A549 (cell line): ENCODE data around the gene EPPIN. TPM values are rescaled to one million over a fixed set of nuclear protein-coding genes. Genes with fewer than 3 reads are reported as not detected.
A peak's percentile ranks its signal among the peaks of the same experiment; 100 is the strongest.

Source experiments
- ATAC-seq, 2 experiments: fragments of 200-7000 bp in 1 of 2; fragments of >200 bp in 1 of 2; cut with Nextera tagmentation in 1 of 2; cut with Tn5 transposase in 1 of 2; 3 replicates each; pipeline versions ENCODE4 v1.8.0 to v1.9.1; 2018 to 2020; ENCODE audit warnings: mild to moderate bottlenecking in 1 of 2, moderate library complexity in 1 of 2
- CTCF ChIA-PET: fragments of 300-600 bp; sonication (Branson Sonifier 250); formaldehyde crosslinking; extraction: SDS; loops from one replicate; lab custom pipeline; 2021; ENCODE audit warnings: antibody characterized with exemption, inconsistent platforms; lab: Yijun Ruan, JAX
- POLR2A ChIA-PET: fragments of 350-600 bp; formaldehyde crosslinking; extraction: SDS; loops from one replicate; lab custom pipeline; 2021; ENCODE audit warnings: antibody characterized with exemption, inconsistent platforms; lab: Yijun Ruan, JAX
- DNase-seq, 2 experiments: peaks; one replicate each; pipeline versions ENCODE4 v3.0.0 to v3.0.0-alpha.2; 2011 to 2016; ENCODE audit warnings: low read depth in 1 of 2, low spot score in 1 of 2
- FAIRE-seq: peaks from 2 replicates; lab custom pipeline; 2011; peaks lifted over from hg19 to GRCh38; lab: Jason Lieb, UNC
- H3K27ac ChIP-seq, 2 experiments: fragments of >200 bp; sonication (Bioruptor Twin); formaldehyde crosslinking; 3 replicates each; pipeline ENCODE4 v1.5.1; 2016 to 2017
- H3K4me1 ChIP-seq: fragments of >200 bp; sonication (Bioruptor Twin); formaldehyde crosslinking; 3 replicates; pipeline ENCODE4 v1.6.1; 2016
- H3K4me2 ChIP-seq: fragments of >200 bp; sonication (Bioruptor Twin); formaldehyde crosslinking; 3 replicates; pipeline ENCODE4 v1.6.1; 2016
- H3K4me3 ChIP-seq: fragments of >200 bp; sonication (Bioruptor Twin); formaldehyde crosslinking; 3 replicates; pipeline ENCODE4 v1.5.1; 2016
- H3K9me3 ChIP-seq: fragments of >200 bp; sonication (Bioruptor Twin); formaldehyde crosslinking; 3 replicates; pipeline ENCODE4 v1.6.1; 2016
- CBX2 ChIP-seq: fragments of 200-600 bp; sonication (generic); IDR thresholded peaks from 2 replicates; pipeline ENCODE4 v1.6.1; 2016; ENCODE audit warnings: low read depth, mild to moderate bottlenecking, borderline replicate concordance
- CTCF ChIP-seq: fragments of >200 bp; sonication (Bioruptor Twin); formaldehyde crosslinking; IDR thresholded peaks from 3 replicates; pipeline ENCODE4 v1.5.1; 2016
- EHF ChIP-seq: fragments of 250-450 bp; sonication (Bioruptor Pico); IDR thresholded peaks from 2 replicates; pipeline ENCODE4 v1.5.0; 2020; ENCODE audit warnings: mild to moderate bottlenecking
- ELK1 ChIP-seq: fragments of 150-350 bp; IDR thresholded peaks from 2 replicates; pipeline ENCODE4 v1.6.1; 2014; ENCODE audit warnings: low read depth, mild to moderate bottlenecking, low read length
- ESRRA ChIP-seq: fragments of 150-350 bp; IDR thresholded peaks from 2 replicates; pipeline ENCODE4 v1.6.1; 2014; ENCODE audit warnings: mild to moderate bottlenecking, low read length, borderline replicate concordance
- FOXS1 ChIP-seq: fragments of 250-450 bp; sonication (Bioruptor Pico); IDR thresholded peaks from 2 replicates; pipeline ENCODE4 v1.5.0; 2020; ENCODE audit warnings: mild to moderate bottlenecking, moderate library complexity
- HES2 ChIP-seq: fragments of >200 bp; sonication (Bioruptor Twin); formaldehyde crosslinking; IDR thresholded peaks from 2 replicates; pipeline ENCODE4 v1.6.1; 2016
- HEYL ChIP-seq: fragments of 250-450 bp; sonication (Bioruptor Pico); IDR thresholded peaks from 2 replicates; pipeline ENCODE4 v1.8.0; 2021; ENCODE audit warnings: mild to moderate bottlenecking, moderate library complexity
- HMGXB4 ChIP-seq: fragments of 250-450 bp; sonication (Bioruptor Pico); IDR thresholded peaks from 2 replicates; pipeline ENCODE4 v1.5.0; 2021; ENCODE audit warnings: mild to moderate bottlenecking, moderate library complexity, borderline replicate concordance
- HOXB5 ChIP-seq: fragments of 250-450 bp; sonication (Bioruptor Pico); IDR thresholded peaks from 2 replicates; pipeline ENCODE4 v1.5.0; 2020; ENCODE audit warnings: mild to moderate bottlenecking, moderate library complexity
- JUN ChIP-seq, 2 experiments: fragments of >200 bp; sonication (Bioruptor Twin); formaldehyde crosslinking; IDR thresholded peaks; 2 replicates in 1 of 2; 3 replicates in 1 of 2; pipeline ENCODE4 v1.6.1; 2016 to 2017
- JUNB ChIP-seq: fragments of >200 bp; sonication (Bioruptor Twin); formaldehyde crosslinking; IDR thresholded peaks from 2 replicates; pipeline ENCODE4 v1.6.1; 2016
- KDM5A ChIP-seq: fragments of 200-600 bp; sonication (generic); IDR thresholded peaks from 2 replicates; pipeline ENCODE4 v1.6.1; 2016; ENCODE audit warnings: antibody characterized with exemption, mild to moderate bottlenecking
- MAX ChIP-seq: IDR thresholded peaks from 2 replicates; pipeline ENCODE4 v1.6.1; 2012
- NFE2L2 ChIP-seq: fragments of 150-350 bp; conservative IDR thresholded peaks from 2 replicates; pipeline ENCODE4 v1.6.1; 2014; ENCODE audit warnings: low read length
- NR3C1 ChIP-seq: fragments of >200 bp; sonication (Bioruptor Twin); formaldehyde crosslinking; IDR thresholded peaks from 3 replicates; pipeline ENCODE4 v1.6.1; 2017
- PBX3 ChIP-seq: IDR thresholded peaks from 2 replicates; pipeline ENCODE4 v1.6.1; 2012
- PHF8 ChIP-seq: fragments of 200-600 bp; sonication (generic); IDR thresholded peaks from 2 replicates; pipeline ENCODE4 v1.6.1; 2016; ENCODE audit warnings: low read depth, mild to moderate bottlenecking, antibody characterized with exemption, moderate library complexity, borderline replicate concordance
- RAD21 ChIP-seq, 2 experiments: fragments of >200 bp in 1 of 2; sonication (Bioruptor Twin) in 1 of 2; formaldehyde crosslinking in 1 of 2; IDR thresholded peaks in 1 of 2; conservative IDR thresholded peaks in 1 of 2; 2 replicates in 1 of 2; 3 replicates in 1 of 2; pipeline ENCODE4 v1.6.1; 2012 to 2018; ENCODE audit warnings: inconsistent platforms in 1 of 2
- RCOR1 ChIP-seq: fragments of 150-350 bp; IDR thresholded peaks from 2 replicates; pipeline ENCODE4 v1.6.1; 2014; ENCODE audit warnings: antibody characterized with exemption, low read length, low read depth
- RNF2 ChIP-seq: fragments of 200-600 bp; sonication (generic); IDR thresholded peaks from 2 replicates; pipeline ENCODE4 v1.6.1; 2016; ENCODE audit warnings: low read depth, mild to moderate bottlenecking, antibody characterized with exemption, moderate library complexity, borderline replicate concordance
- SMC3 ChIP-seq: fragments of >200 bp; sonication (Bioruptor Twin); formaldehyde crosslinking; IDR thresholded peaks from 3 replicates; pipeline ENCODE4 v1.6.1; 2018; ENCODE audit warnings: inconsistent platforms
- SREBF2 ChIP-seq: fragments of 450-650 bp; IDR thresholded peaks from 2 replicates; pipeline ENCODE4 v1.6.1; 2014; ENCODE audit warnings: mild to moderate bottlenecking, moderate library complexity
- WGBS: methylation state at CpG from one replicate; pipeline ENCODE4 v1.1.6; 2017; ENCODE audit errors: missing lambda C conversion rate; 5-methylcytosine and 5-hydroxymethylcytosine counted together
- polyA plus RNA-seq, 4 experiments: library from polyadenylated mRNA; depleted of rRNA in 3 of 4; stranded (reverse); fragments of >200 nt; fragmentation: RNase III in 1 of 4; extraction: RNeasy Plus Mini Kit Qiagen cat#74134 plus additional on column Dnase treatment in 1 of 4; gene quantifications; 2 replicates in 3 of 4; 3 replicates in 1 of 4; pipeline ENCODE4 v1.2.3, GENCODE V29; 2011 to 2017

EPPIN gene
- polyA plus RNA-seq, 2 of the 4 experiments (the other 2 are of a cell fraction), result not detected

GRCh38 chr20:45548410-45548809, 1.2 kb upstream of the EPPIN start:
- ATAC-seq (no peak), FAIRE-seq (no peak), DNase-seq (no peak)
- no peak overlapping the region for H3K27ac ChIP-seq
- H3K4me1 ChIP-seq, result no peaks in the 10 kb centered on the region
- no peak overlapping the region for H3K4me3 ChIP-seq
- WGBS, result 47% methylated on average over 7 of the region's 7 CpGs
- no peaks in the 10 kb centered on the region for H3K9me3 ChIP-seq
- H3K4me2 ChIP-seq, result no peak overlapping the region
- TF ChIP-seq SREBF2, result no peak
- no peak for TF ChIP-seq RNF2
- no peak for TF ChIP-seq NR3C1
- no peak for TF ChIP-seq ELK1
- TF ChIP-seq HOXB5 (CRISPR knock-in tag), result no peak
- no peak for TF ChIP-seq NFE2L2
- TF ChIP-seq ESRRA, result no peak
- TF ChIP-seq EHF (CRISPR knock-in tag), result no peak
- POLR2A ChIA-PET, result no interaction called here
- CTCF ChIA-PET, result interaction anchor here (1.1 to 2.2 kb wide), 3 partner anchors 68 to 223 kb away, joined by 4 to 15 read pairs (median 5); no protein-coding TSS in a partner anchor

GRCh38 chr20:45545754-45546453, 1.3 kb downstream of the EPPIN start:
- FAIRE-seq (no peak), DNase-seq (peak; percentile 21 to 26), ATAC-seq (peak; percentile 69 to 83; a peak in 5 of 6 replicates)
- ChIA-PET POLR2A (no interaction called here), CTCF (interaction anchor here (0.7 to 1.6 kb wide), 5 partner anchors 17 to 468 kb away, joined by 3 to 21 read pairs (median 4); no protein-coding TSS in a partner anchor)
- no peak for TF ChIP-seq MAX
- TF ChIP-seq SMC3, result peak; percentile 45; the same call in 2 of the 3 replicates
- TF ChIP-seq CTCF, result peak; percentile 38; the same call in 2 of the 3 replicates
- TF ChIP-seq RCOR1, result no peak
- no peak for TF ChIP-seq JUNB
- no peak for TF ChIP-seq CBX2
- TF ChIP-seq PBX3, result no peak
- no peak for TF ChIP-seq KDM5A
- no peak for TF ChIP-seq HES2
- TF ChIP-seq JUN (IDR thresholded peaks at IDR 0.05), result no peak
- no peak for TF ChIP-seq HEYL (CRISPR knock-in tag)
- TF ChIP-seq RAD21 (conservative IDR thresholded peaks at IDR 0.05 in 1 of 2, IDR thresholded peaks at IDR 0.05 in 1 of 2), result peak; percentile 62 to 69
- TF ChIP-seq PHF8, result no peak
- no peak for TF ChIP-seq FOXS1
- no peak for TF ChIP-seq HMGXB4 (CRISPR knock-in tag)
- H3K9me3 ChIP-seq, result no peaks in the 10 kb centered on the region
- no peaks in the 10 kb centered on the region for H3K4me1 ChIP-seq
- no peak overlapping the region for H3K4me3 ChIP-seq
- whole genome bisulfite sequencing, result 4% methylated on average over 5 of the region's 5 CpGs
- no peak overlapping the region for H3K4me2 ChIP-seq
- no peak overlapping the region for H3K27ac ChIP-seq
